Uterus (tissue), 2 donors: Measurements from ENCODE around the gene CFAP74.

Source experiments
- POLR2A ChIP-seq, 2 donors: fragments of 450-650 bp; IDR thresholded peaks; one replicate each; pipeline ENCODE4 v1.6.1; 2016; ENCODE audit warnings: antibody characterized with exemption in 2 of 2, mild to moderate bottlenecking in 1 of 2, moderate library complexity in 1 of 2
- TF ChIP-seq, protein P1 (sequence below), 4 experiments: fragments of 200-600 bp in 2 of 4; fragments of 450-650 bp in 2 of 4; sonication (generic) in 2 of 4; IDR thresholded peaks; one replicate each; pipeline ENCODE4 v1.5.1; 2016 to 2019; ENCODE audit warnings: antibody characterized with exemption in 4 of 4, mild to moderate bottlenecking in 2 of 4, moderate library complexity in 1 of 4

GRCh38 chr1:1997576-1997975 lies 6.0 kb downstream of the CFAP74 start:
- TF ChIP-seq, protein P1, sequence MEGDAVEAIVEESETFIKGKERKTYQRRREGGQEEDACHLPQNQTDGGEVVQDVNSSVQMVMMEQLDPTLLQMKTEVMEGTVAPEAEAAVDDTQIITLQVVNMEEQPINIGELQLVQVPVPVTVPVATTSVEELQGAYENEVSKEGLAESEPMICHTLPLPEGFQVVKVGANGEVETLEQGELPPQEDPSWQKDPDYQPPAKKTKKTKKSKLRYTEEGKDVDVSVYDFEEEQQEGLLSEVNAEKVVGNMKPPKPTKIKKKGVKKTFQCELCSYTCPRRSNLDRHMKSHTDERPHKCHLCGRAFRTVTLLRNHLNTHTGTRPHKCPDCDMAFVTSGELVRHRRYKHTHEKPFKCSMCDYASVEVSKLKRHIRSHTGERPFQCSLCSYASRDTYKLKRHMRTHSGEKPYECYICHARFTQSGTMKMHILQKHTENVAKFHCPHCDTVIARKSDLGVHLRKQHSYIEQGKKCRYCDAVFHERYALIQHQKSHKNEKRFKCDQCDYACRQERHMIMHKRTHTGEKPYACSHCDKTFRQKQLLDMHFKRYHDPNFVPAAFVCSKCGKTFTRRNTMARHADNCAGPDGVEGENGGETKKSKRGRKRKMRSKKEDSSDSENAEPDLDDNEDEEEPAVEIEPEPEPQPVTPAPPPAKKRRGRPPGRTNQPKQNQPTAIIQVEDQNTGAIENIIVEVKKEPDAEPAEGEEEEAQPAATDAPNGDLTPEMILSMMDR (IDR thresholded peaks at IDR 0.05) = no peak
- TF ChIP-seq POLR2A (IDR thresholded peaks at IDR 0.05) = no peak
